HEK293 (cell line): ENCODE measurements around the gene PACS2.

Source experiments
- CTCF ChIA-PET: fragments of 350-600 bp; formaldehyde crosslinking; extraction: SDS; loops from one replicate; lab custom pipeline; 2021; ENCODE audit warnings: antibody characterized with exemption; lab: Yijun Ruan, JAX
- POLR2A ChIA-PET: fragments of 300-600 bp; formaldehyde crosslinking; extraction: SDS; loops from one replicate; lab custom pipeline; 2020; ENCODE audit warnings: antibody characterized with exemption, inconsistent platforms; lab: Yijun Ruan, JAX
- H3K27ac ChIP-seq: fragments of 200-500 bp; sonication (Bioruptor generic); 2 replicates; pipeline ENCODE4 v1.5.1; 2014; ENCODE audit warnings: low read depth, low read length, control low read depth, inconsistent platforms; ENCODE audit errors: extremely low read depth
- H3K36me3 ChIP-seq, 2 experiments: fragments of 200-500 bp in 1 of 2; sonication (Bioruptor generic) in 1 of 2; 1 replicate in 1 of 2; 2 replicates in 1 of 2; pipeline ENCODE4 v1.5.1; 2014 to 2017; ENCODE audit warnings: inconsistent platforms in 2 of 2, low read length in 2 of 2; ENCODE audit not compliant: control insufficient read depth in 2 of 2, insufficient read depth in 1 of 2
- H3K4me1 ChIP-seq: fragments of 200-500 bp; sonication (Bioruptor generic); 2 replicates; pipeline ENCODE4 v1.5.1; 2014; ENCODE audit warnings: mild to moderate bottlenecking, low read length, inconsistent platforms; ENCODE audit not compliant: control insufficient read depth, insufficient read depth
- H3K4me3 ChIP-seq: 2 replicates; pipeline ENCODE4 v1.5.1; 2011; ENCODE audit warnings: low read depth, mild to moderate bottlenecking, control low read depth, low read length, moderate library complexity
- H3K9me3 ChIP-seq: fragments of 200-500 bp; sonication (Bioruptor generic); 2 replicates; pipeline ENCODE4 v1.5.1; 2014; ENCODE audit warnings: low read depth, low read length, inconsistent platforms; ENCODE audit not compliant: control insufficient read depth, insufficient read depth
- BCL11B ChIP-seq: fragments of 450-650 bp; formaldehyde crosslinking; IDR thresholded peaks from 2 replicates; pipeline ENCODE4 v1.5.1; 2016; ENCODE audit warnings: low read depth, missing biosample characterization, missing genetic modification characterization
- GLIS1 ChIP-seq: fragments of 450-650 bp; formaldehyde crosslinking; IDR thresholded peaks from 2 replicates; pipeline ENCODE4 v1.5.1; 2016; ENCODE audit warnings: missing biosample characterization, missing genetic modification characterization
- KLF10 ChIP-seq: fragments of 450-650 bp; IDR thresholded peaks from 2 replicates; pipeline ENCODE4 v1.5.1; 2018; ENCODE audit warnings: missing biosample characterization, mild to moderate bottlenecking, missing genetic modification characterization
- SP3 ChIP-seq: fragments of 450-650 bp; formaldehyde crosslinking; IDR thresholded peaks from 2 replicates; pipeline ENCODE4 v1.5.1; 2016; ENCODE audit warnings: missing biosample characterization, missing genetic modification characterization
- WT1 ChIP-seq: fragments of 450-650 bp; formaldehyde crosslinking; IDR thresholded peaks from 2 replicates; pipeline ENCODE4 v1.5.1; 2016; ENCODE audit warnings: missing biosample characterization, missing genetic modification characterization
- ZBTB21 ChIP-seq: fragments of 450-650 bp; formaldehyde crosslinking; IDR thresholded peaks from 2 replicates; pipeline ENCODE4 v1.5.1; 2017; ENCODE audit warnings: missing biosample characterization, missing genetic modification characterization
- ZNF133 ChIP-seq: fragments of 450-650 bp; formaldehyde crosslinking; IDR thresholded peaks from 2 replicates; pipeline ENCODE4 v1.5.1; 2016; ENCODE audit warnings: missing biosample characterization, missing genetic modification characterization
- ZNF248 ChIP-seq: fragments of 450-650 bp; formaldehyde crosslinking; IDR thresholded peaks from 2 replicates; pipeline ENCODE4 v1.5.1; 2017; ENCODE audit warnings: missing biosample characterization, missing genetic modification characterization
- ZNF274 ChIP-seq, 2 experiments: fragments of 200-500 bp in 1 of 2; fragments of 450-650 bp in 1 of 2; sonication (Bioruptor generic) in 1 of 2; formaldehyde crosslinking in 1 of 2; IDR thresholded peaks; 2 replicates each; pipeline versions ENCODE4 v1.5.1 to v1.6.1; 2014 to 2016; ENCODE audit warnings: borderline replicate concordance in 1 of 2, inconsistent platforms in 1 of 2, low read length in 1 of 2, missing biosample characterization in 1 of 2, missing genetic modification characterization in 1 of 2
- ZNF37A ChIP-seq: fragments of 450-650 bp; IDR thresholded peaks from 2 replicates; pipeline ENCODE4 v1.5.1; 2018; ENCODE audit warnings: missing biosample characterization, missing genetic modification characterization
- ZNF664 ChIP-seq: fragments of 450-650 bp; formaldehyde crosslinking; IDR thresholded peaks from 2 replicates; pipeline ENCODE4 v1.5.1; 2016; ENCODE audit warnings: missing biosample characterization, missing genetic modification characterization
- ZSCAN30 ChIP-seq: fragments of 450-650 bp; IDR thresholded peaks from 2 replicates; pipeline ENCODE4 v1.5.1; 2018; ENCODE audit warnings: missing biosample characterization, mild to moderate bottlenecking, missing genetic modification characterization, moderate library complexity
- TF ChIP-seq, protein P1 (sequence below): fragments of 450-650 bp; formaldehyde crosslinking; IDR thresholded peaks from 2 replicates; pipeline ENCODE4 v1.5.1; 2016; ENCODE audit warnings: missing biosample characterization, missing genetic modification characterization, low read depth
- TF ChIP-seq, protein P2 (sequence below): fragments of 450-650 bp; formaldehyde crosslinking; IDR thresholded peaks from 2 replicates; pipeline ENCODE4 v1.5.1; 2016; ENCODE audit warnings: missing biosample characterization, missing genetic modification characterization
- TF ChIP-seq, protein P3 (sequence below): fragments of 450-650 bp; formaldehyde crosslinking; IDR thresholded peaks from 2 replicates; pipeline ENCODE4; 2016; ENCODE audit warnings: missing biosample characterization, missing genetic modification characterization
- TF ChIP-seq, protein P4 (sequence below): IDR thresholded peaks from 2 replicates; pipeline ENCODE4 v1.6.1; 2011; ENCODE audit warnings: mild to moderate bottlenecking, low read depth, low read length, borderline replicate concordance
- TF ChIP-seq, protein P5 (sequence below): fragments of 450-650 bp; formaldehyde crosslinking; IDR thresholded peaks from 2 replicates; pipeline ENCODE4 v1.5.1; 2016; ENCODE audit warnings: missing biosample characterization, missing genetic modification characterization

The PACS2 gene

DNA sequence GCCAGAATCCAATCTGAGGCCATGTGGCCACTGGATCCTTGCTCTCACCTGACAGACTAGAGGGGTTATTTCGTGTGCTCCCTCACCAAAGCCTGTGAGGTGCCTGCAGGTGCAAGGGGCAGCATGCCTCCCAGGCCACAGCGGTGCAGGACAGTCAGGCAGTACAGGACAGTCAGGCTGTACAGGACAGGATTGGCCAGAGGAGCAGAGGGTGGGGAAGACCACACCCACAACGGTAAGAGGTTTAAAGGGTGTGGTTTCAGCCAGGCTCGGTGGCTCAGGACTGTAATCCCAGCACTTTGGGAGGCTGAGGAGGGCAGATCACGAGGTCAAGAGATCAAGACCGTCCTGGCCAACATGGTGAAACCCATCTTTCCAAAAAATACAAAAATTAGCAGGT is 10.6 kb upstream of the PACS2 start (continued):
- TF ChIP-seq GLIS1 (no peak), SP3 (tag by site-specific recombination) (peak; percentile 21; the same call in 1 of the 2 replicates)

DNA sequence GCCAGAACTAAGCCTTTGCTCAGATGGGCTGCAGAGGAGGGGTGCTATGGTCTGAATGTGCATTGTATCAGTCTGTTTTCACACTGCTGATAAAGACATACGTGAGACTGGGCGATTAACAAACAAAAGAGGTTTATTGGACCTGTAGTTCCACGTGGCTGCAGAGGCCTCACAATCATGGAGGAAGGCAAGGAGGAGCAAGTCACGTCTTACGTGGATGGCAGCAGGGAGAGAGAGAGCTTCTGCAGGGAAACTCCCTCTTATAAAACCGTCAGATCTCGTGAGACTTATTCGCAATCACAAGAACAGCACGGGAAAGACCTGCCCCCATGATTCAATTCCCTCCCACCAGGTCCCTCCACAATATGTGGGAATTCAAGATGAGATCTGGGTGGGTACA is 10.0 kb upstream of the PACS2 start:
- ChIA-PET CTCF (no interaction called here), POLR2A (no interaction called here)

DNA sequence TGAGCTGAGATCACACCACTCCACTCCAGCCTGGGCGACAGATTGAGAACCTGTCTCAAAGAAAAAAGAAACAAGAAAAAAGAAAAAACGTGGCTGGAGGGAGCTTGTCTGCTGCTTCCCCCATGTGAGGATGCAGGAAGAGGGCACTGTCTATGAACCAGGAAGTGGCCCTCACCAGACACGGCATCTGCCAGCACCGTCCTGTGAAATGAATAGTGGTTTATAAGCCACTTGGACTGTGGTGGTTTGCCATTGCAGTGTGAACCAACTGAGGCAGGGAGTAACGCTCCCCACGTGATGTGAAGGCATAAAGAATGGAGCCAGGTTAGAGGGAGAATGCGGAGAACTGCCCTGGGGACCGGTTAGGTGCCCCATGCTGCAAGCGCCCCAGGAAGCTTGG is 9.2 kb upstream of the PACS2 start:
- no peak for TF ChIP-seq ZSCAN30 (tag by site-specific recombination)
- TF ChIP-seq ZNF248: no peak
- TF ChIP-seq ZBTB21 (tag by site-specific recombination): no peak
- no peak for TF ChIP-seq ZNF664 (tag by site-specific recombination)
- TF ChIP-seq ZNF274 (IDR thresholded peaks at IDR 0.05; ENCODE audit: low read length): no peak
- TF ChIP-seq ZNF274 (tag by site-specific recombination; IDR thresholded peaks at IDR 0.05; ENCODE audit: borderline replicate concordance): no peak
- Histone ChIP-seq H3K4me1 (no peaks in the 10 kb centered on the region), H3K4me3 (no peak overlapping the region), H3K27ac (no peak overlapping the region), H3K36me3 (no peaks in the 10 kb centered on the region), H3K9me3 (no peaks in the 10 kb centered on the region)
- POLR2A ChIA-PET: no interaction called here
- CTCF ChIA-PET: no interaction called here

More for the DNA sequence above, 10.0 kb upstream of the PACS2 start:
- H3K27ac ChIP-seq: no peak overlapping the region
- TF ChIP-seq BCL11B (tag by site-specific recombination) (no peak), WT1 (tag by site-specific recombination) (no peak), ZNF133 (no peak), ZNF37A (tag by site-specific recombination) (no peak), KLF10 (tag by site-specific recombination) (no peak)
- TF ChIP-seq, protein P1, sequence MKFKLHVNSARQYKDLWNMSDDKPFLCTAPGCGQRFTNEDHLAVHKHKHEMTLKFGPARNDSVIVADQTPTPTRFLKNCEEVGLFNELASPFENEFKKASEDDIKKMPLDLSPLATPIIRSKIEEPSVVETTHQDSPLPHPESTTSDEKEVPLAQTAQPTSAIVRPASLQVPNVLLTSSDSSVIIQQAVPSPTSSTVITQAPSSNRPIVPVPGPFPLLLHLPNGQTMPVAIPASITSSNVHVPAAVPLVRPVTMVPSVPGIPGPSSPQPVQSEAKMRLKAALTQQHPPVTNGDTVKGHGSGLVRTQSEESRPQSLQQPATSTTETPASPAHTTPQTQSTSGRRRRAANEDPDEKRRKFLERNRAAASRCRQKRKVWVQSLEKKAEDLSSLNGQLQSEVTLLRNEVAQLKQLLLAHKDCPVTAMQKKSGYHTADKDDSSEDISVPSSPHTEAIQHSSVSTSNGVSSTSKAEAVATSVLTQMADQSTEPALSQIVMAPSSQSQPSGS (tag by site-specific recombination): no peak
- TF ChIP-seq, protein P2, sequence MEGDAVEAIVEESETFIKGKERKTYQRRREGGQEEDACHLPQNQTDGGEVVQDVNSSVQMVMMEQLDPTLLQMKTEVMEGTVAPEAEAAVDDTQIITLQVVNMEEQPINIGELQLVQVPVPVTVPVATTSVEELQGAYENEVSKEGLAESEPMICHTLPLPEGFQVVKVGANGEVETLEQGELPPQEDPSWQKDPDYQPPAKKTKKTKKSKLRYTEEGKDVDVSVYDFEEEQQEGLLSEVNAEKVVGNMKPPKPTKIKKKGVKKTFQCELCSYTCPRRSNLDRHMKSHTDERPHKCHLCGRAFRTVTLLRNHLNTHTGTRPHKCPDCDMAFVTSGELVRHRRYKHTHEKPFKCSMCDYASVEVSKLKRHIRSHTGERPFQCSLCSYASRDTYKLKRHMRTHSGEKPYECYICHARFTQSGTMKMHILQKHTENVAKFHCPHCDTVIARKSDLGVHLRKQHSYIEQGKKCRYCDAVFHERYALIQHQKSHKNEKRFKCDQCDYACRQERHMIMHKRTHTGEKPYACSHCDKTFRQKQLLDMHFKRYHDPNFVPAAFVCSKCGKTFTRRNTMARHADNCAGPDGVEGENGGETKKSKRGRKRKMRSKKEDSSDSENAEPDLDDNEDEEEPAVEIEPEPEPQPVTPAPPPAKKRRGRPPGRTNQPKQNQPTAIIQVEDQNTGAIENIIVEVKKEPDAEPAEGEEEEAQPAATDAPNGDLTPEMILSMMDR (tag by site-specific recombination): no peak
- TF ChIP-seq, protein P3, sequence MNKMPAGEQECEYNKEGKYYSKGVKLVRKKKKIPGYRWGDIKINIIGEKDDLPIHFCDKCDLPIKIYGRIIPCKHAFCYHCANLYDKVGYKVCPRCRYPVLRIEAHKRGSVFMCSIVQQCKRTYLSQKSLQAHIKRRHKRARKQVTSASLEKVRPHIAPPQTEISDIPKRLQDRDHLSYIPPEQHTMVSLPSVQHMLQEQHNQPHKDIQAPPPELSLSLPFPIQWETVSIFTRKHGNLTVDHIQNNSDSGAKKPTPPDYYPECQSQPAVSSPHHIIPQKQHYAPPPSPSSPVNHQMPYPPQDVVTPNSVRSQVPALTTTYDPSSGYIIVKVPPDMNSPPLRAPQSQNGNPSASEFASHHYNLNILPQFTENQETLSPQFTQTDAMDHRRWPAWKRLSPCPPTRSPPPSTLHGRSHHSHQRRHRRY (tag by site-specific recombination): no peak
- TF ChIP-seq, protein P4, sequence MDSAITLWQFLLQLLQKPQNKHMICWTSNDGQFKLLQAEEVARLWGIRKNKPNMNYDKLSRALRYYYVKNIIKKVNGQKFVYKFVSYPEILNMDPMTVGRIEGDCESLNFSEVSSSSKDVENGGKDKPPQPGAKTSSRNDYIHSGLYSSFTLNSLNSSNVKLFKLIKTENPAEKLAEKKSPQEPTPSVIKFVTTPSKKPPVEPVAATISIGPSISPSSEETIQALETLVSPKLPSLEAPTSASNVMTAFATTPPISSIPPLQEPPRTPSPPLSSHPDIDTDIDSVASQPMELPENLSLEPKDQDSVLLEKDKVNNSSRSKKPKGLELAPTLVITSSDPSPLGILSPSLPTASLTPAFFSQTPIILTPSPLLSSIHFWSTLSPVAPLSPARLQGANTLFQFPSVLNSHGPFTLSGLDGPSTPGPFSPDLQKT: no peak
- TF ChIP-seq, protein P5, sequence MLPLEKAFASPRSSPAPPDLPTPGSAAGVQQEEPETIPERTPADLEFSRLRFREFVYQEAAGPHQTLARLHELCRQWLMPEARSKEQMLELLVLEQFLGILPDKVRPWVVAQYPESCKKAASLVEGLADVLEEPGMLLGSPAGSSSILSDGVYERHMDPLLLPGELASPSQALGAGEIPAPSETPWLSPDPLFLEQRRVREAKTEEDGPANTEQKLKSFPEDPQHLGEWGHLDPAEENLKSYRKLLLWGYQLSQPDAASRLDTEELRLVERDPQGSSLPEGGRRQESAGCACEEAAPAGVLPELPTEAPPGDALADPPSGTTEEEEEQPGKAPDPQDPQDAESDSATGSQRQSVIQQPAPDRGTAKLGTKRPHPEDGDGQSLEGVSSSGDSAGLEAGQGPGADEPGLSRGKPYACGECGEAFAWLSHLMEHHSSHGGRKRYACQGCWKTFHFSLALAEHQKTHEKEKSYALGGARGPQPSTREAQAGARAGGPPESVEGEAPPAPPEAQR (tag by site-specific recombination): no peak
- no peaks in the 10 kb centered on the region for H3K4me1 ChIP-seq
- no peaks in the 10 kb centered on the region for H3K9me3 ChIP-seq
- no peak overlapping the region for H3K4me3 ChIP-seq
- no peaks in the 10 kb centered on the region for H3K36me3 ChIP-seq
